Right lobe of liver (tissue), 4 donors: ENCODE measurements around the gene ATG5.

ENCODE experiments used
- POLR2A ChIP-seq: fragments of 450-650 bp; IDR thresholded peaks from one replicate; pipeline ENCODE4 v1.6.1; 2017; ENCODE audit warnings: antibody characterized with exemption, mild to moderate bottlenecking
- TF ChIP-seq, protein P1 (sequence below), 4 donors: fragments of 200-600 bp in 3 of 4; fragments of 450-650 bp in 1 of 4; IDR thresholded peaks; one replicate each; pipeline versions ENCODE4 v1.5.1 to v1.8.0; 2016 to 2022; ENCODE audit warnings: antibody characterized with exemption in 4 of 4, mild to moderate bottlenecking in 2 of 4
- donor health status: DM: no; HTN: no; CAD: no.
- donor health status: DM: no; HTN: no; CAD: no.
- donor health status: DM: no; HTN: yes; CAD: no.

DNA sequence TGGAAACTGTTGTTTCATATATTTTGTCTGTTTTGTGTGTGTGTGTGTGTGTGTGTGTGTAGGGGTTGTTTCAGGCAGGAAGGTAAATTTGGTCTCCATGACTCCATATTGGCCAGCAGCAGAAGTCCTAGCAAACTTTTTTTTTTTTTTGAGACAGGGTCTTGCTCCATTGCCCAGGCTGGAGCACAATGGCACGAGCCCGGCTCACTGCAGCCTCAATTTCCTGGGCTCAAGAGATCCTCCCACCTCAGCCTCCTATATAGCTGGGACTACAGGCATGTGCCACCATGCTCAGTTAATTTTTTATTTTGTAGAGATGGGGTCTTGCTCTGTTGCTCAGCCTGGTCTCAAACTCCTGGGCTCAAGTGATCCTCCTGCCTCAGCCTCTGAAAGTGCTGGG is 163.7 kb downstream of the ATG5 start:
- TF ChIP-seq, protein P1, sequence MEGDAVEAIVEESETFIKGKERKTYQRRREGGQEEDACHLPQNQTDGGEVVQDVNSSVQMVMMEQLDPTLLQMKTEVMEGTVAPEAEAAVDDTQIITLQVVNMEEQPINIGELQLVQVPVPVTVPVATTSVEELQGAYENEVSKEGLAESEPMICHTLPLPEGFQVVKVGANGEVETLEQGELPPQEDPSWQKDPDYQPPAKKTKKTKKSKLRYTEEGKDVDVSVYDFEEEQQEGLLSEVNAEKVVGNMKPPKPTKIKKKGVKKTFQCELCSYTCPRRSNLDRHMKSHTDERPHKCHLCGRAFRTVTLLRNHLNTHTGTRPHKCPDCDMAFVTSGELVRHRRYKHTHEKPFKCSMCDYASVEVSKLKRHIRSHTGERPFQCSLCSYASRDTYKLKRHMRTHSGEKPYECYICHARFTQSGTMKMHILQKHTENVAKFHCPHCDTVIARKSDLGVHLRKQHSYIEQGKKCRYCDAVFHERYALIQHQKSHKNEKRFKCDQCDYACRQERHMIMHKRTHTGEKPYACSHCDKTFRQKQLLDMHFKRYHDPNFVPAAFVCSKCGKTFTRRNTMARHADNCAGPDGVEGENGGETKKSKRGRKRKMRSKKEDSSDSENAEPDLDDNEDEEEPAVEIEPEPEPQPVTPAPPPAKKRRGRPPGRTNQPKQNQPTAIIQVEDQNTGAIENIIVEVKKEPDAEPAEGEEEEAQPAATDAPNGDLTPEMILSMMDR (IDR thresholded peaks at IDR 0.05): no peak
- no peak for TF ChIP-seq POLR2A
